ENCODE measurements around the gene MAP1LC3A. TPM values are rescaled to one million over a fixed set of nuclear protein-coding genes. Genes with fewer than 3 reads are reported as not detected.

The MAP1LC3A gene
- total RNA-seq, 1 experiment from 2014 or later = 25.9 TPM

DNA sequence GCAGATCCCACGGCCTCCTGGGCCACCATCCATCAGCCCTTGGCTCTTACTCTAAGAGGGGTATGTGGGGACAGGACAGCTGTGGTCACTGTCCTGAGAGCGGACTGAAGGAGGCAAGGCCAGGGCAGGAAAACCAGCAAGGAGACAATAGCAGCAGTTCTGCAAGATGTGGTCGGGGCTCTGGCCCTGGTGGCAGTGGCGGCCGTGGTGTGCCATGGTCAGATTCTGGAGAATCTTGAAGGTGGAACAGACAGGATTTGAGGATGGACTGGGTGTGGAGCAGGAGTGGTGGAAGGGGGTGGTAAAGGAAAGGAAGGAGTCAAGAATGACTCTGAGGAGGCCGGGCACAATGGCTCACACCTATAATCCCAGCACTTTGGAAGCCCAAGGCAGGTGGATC lies 5.9 kb upstream of the MAP1LC3A start:
- H2BK5ac ChIP-seq (ENCODE audit: insufficient read length, low read length) = no peak overlapping the region
- Mint-ChIP-seq H3K9me3 (no peaks in the 10 kb centered on the region), H3K27me3 (ENCODE audit: low read depth) (peaks cover 6% of the 10 kb centered on the region), H3K27ac (no peak overlapping the region; a peak in 1 of 7 replicates), H3K4me3 (no peak overlapping the region), H3K4me1 (peaks cover 13 to 14% of the 10 kb centered on the region in 2 experiments), H3K36me3 (ENCODE audit: insufficient read depth in 1 of 3, low read depth in 3 of 3) (no peaks in the 10 kb centered on the region; a peak in 1 of 7 replicates)
- no peak overlapping the region for H2AK5ac ChIP-seq (ENCODE audit: insufficient read length, low read length)
- H2BK15ac ChIP-seq (ENCODE audit: low read depth, low read length) = no peak overlapping the region
- no peak overlapping the region for H3K4ac ChIP-seq (ENCODE audit: low read depth, low read length)
- no peak overlapping the region for H4K8ac ChIP-seq (replicated peaks; ENCODE audit: insufficient read length, low read depth, low read length)
- no peaks in the 10 kb centered on the region for H3K27me3 ChIP-seq (ENCODE audit: insufficient read depth, low read length)
- H3K79me2 ChIP-seq (ENCODE audit: insufficient read depth, low read length) = no peaks in the 10 kb centered on the region
- H2AFZ ChIP-seq (ENCODE audit: low read length) = no peak overlapping the region
- no peak overlapping the region for H2BK12ac ChIP-seq (ENCODE audit: insufficient read length, low read depth, low read length)
- no peaks in the 10 kb centered on the region for H3K23me2 ChIP-seq (ENCODE audit: insufficient read length, low read depth, low read length, poor library complexity, severe bottlenecking)
- no peak overlapping the region for H3K4me2 ChIP-seq (ENCODE audit: insufficient read depth, insufficient read length, low read length)
- H3T11ph ChIP-seq (ENCODE audit: low read length) = no peak overlapping the region
- no peaks in the 10 kb centered on the region for H3K79me1 ChIP-seq (ENCODE audit: insufficient read depth, low read depth, low read length, poor library complexity, severe bottlenecking)
- H3K14ac ChIP-seq (ENCODE audit: insufficient read depth, low read length) = no peak overlapping the region
- H2BK120ac ChIP-seq (ENCODE audit: low read depth, low read length, poor library complexity, severe bottlenecking) = no peak overlapping the region
- TF ChIP-seq, protein P1, sequence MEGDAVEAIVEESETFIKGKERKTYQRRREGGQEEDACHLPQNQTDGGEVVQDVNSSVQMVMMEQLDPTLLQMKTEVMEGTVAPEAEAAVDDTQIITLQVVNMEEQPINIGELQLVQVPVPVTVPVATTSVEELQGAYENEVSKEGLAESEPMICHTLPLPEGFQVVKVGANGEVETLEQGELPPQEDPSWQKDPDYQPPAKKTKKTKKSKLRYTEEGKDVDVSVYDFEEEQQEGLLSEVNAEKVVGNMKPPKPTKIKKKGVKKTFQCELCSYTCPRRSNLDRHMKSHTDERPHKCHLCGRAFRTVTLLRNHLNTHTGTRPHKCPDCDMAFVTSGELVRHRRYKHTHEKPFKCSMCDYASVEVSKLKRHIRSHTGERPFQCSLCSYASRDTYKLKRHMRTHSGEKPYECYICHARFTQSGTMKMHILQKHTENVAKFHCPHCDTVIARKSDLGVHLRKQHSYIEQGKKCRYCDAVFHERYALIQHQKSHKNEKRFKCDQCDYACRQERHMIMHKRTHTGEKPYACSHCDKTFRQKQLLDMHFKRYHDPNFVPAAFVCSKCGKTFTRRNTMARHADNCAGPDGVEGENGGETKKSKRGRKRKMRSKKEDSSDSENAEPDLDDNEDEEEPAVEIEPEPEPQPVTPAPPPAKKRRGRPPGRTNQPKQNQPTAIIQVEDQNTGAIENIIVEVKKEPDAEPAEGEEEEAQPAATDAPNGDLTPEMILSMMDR (conservative IDR thresholded peaks at IDR 0.05) = no peak
- no peak overlapping the region for H3K18ac ChIP-seq (ENCODE audit: insufficient read length, low read depth, low read length)
- H4K20me1 ChIP-seq (ENCODE audit: control insufficient read depth, insufficient read depth, insufficient read length) = no peaks in the 10 kb centered on the region
- H3K56ac ChIP-seq (ENCODE audit: insufficient read length, low read depth, low read length) = no peak overlapping the region
- no peaks in the 10 kb centered on the region for H3K9me3 ChIP-seq (ENCODE audit: control insufficient read depth, low read depth, low read length)
- H4K5ac ChIP-seq (ENCODE audit: insufficient read length, low read depth, low read length) = no peak overlapping the region
- no CpG with 5 or more reads among the region's 6 CpGs for WGBS (ENCODE audit: extremely low coverage, insufficient read length, low lambda C conversion rate)
- no peak overlapping the region for H2BK20ac ChIP-seq (ENCODE audit: low read depth, low read length, poor library complexity, severe bottlenecking)
- H3K27ac ChIP-seq (ENCODE audit: insufficient read length, low read depth, low read length) = no peak overlapping the region
- H4K91ac ChIP-seq (ENCODE audit: insufficient read length, low read depth, low read length) = no peak overlapping the region
- no peak overlapping the region for H3K9ac ChIP-seq (ENCODE audit: extremely low read depth, insufficient read length, low read length)
- no peak overlapping the region for H3K23ac ChIP-seq (ENCODE audit: insufficient read length, low read depth, low read length)
- peaks cover 2% of the 10 kb centered on the region; the same call in 1 of the 2 replicates for H3K4me1 ChIP-seq (ENCODE audit: insufficient read depth, low read length)
- DNase-seq = no peak
